HepG2 (cell line): ENCODE data around the gene PRM2. TPM values are rescaled to one million over a fixed set of nuclear protein-coding genes. Genes with fewer than 3 reads are reported as not detected.
A peak's percentile ranks its signal among the peaks of the same experiment; 100 is the strongest.

Experiments
- ARHGAP35 ChIP-seq: sonication (generic); formaldehyde crosslinking; IDR thresholded peaks from 2 replicates; pipeline ENCODE4 v1.9.0; 2022; ENCODE audit warnings: mild to moderate bottlenecking, inconsistent platforms, moderate library complexity, missing genetic modification reagents, borderline replicate concordance
- ATF7 ChIP-seq, 2 experiments: fragments of 450-650 bp in 1 of 2; sonication (generic) in 1 of 2; formaldehyde crosslinking in 1 of 2; IDR thresholded peaks; 2 replicates each; pipeline versions ENCODE4 v1.4.0 to v1.6.1; 2016 to 2020; ENCODE audit warnings: antibody characterized with exemption in 1 of 2, mild to moderate bottlenecking in 1 of 2, missing genetic modification reagents in 1 of 2
- ATF7-NPFF ChIP-seq: sonication (generic); formaldehyde crosslinking; IDR thresholded peaks from 2 replicates; pipeline ENCODE4 v1.8.1; 2023; ENCODE audit warnings: mild to moderate bottlenecking, low read depth, missing genetic modification reagents, moderate library complexity
- CBX1 ChIP-seq: IDR thresholded peaks from one replicate; pipeline ENCODE4 v1.6.1; 2016; ENCODE audit warnings: antibody characterized with exemption, low read depth
- CREBL2 ChIP-seq: sonication (generic); formaldehyde crosslinking; IDR thresholded peaks from 2 replicates; pipeline ENCODE4 v1.8.1; 2023; ENCODE audit warnings: missing genetic modification reagents, mild to moderate bottlenecking, borderline replicate concordance
- CSRNP1 ChIP-seq: sonication (generic); formaldehyde crosslinking; IDR thresholded peaks from 2 replicates; pipeline ENCODE4 v1.8.1; 2023; ENCODE audit warnings: mild to moderate bottlenecking, missing genetic modification reagents
- ETV6 ChIP-seq: sonication (generic); formaldehyde crosslinking; conservative IDR thresholded peaks from 2 replicates; pipeline ENCODE4 v1.4.0; 2020; ENCODE audit warnings: missing genetic modification reagents
- GATAD2A ChIP-seq: IDR thresholded peaks from 2 replicates; pipeline ENCODE4 v1.6.1; 2016
- GTF2F1 ChIP-seq: fragments of 150-350 bp; IDR thresholded peaks from 2 replicates; pipeline ENCODE4 v1.6.1; 2014; ENCODE audit warnings: low read length
- HOXA9 ChIP-seq: sonication (generic); formaldehyde crosslinking; IDR thresholded peaks from 2 replicates; pipeline ENCODE4 v1.8.1; 2022; ENCODE audit warnings: missing genetic modification reagents, mild to moderate bottlenecking, moderate library complexity, borderline replicate concordance
- JARID2 ChIP-seq: sonication (generic); formaldehyde crosslinking; IDR thresholded peaks from 2 replicates; pipeline ENCODE4 v1.8.1; 2023; ENCODE audit warnings: missing genetic modification reagents, inconsistent platforms; ENCODE audit not compliant: insufficient replicate concordance
- KDM5B ChIP-seq: sonication (generic); formaldehyde crosslinking; IDR thresholded peaks from 2 replicates; pipeline ENCODE4 v1.4.0; 2020; ENCODE audit warnings: missing genetic modification reagents, mild to moderate bottlenecking, borderline replicate concordance
- NFKB2 ChIP-seq: sonication (generic); formaldehyde crosslinking; IDR thresholded peaks from 2 replicates; pipeline ENCODE4 v1.4.0; 2020; ENCODE audit warnings: missing genetic modification reagents, borderline replicate concordance
- PAX8 ChIP-seq: sonication (generic); formaldehyde crosslinking; IDR thresholded peaks from 2 replicates; pipeline ENCODE4 v1.8.0; 2022; ENCODE audit warnings: mild to moderate bottlenecking, missing genetic modification reagents, borderline replicate concordance
- RAD51 ChIP-seq: fragments of 450-650 bp; IDR thresholded peaks from 2 replicates; pipeline ENCODE4 v1.6.1; 2016; ENCODE audit warnings: borderline replicate concordance
- SAFB2 ChIP-seq: sonication (generic); formaldehyde crosslinking; IDR thresholded peaks from 2 replicates; pipeline ENCODE4 v1.5.1; 2020; ENCODE audit warnings: missing genetic modification reagents, low read depth, mild to moderate bottlenecking, borderline replicate concordance
- YY1 ChIP-seq: IDR thresholded peaks from 2 replicates; pipeline ENCODE4 v1.6.1; 2011; ENCODE audit warnings: low read length, low read depth, moderate library complexity, mild to moderate bottlenecking; ENCODE audit not compliant: insufficient read depth, insufficient replicate concordance
- ZNF18 ChIP-seq: sonication (generic); formaldehyde crosslinking; IDR thresholded peaks from 2 replicates; pipeline ENCODE4 v1.8.0; 2022; ENCODE audit warnings: mild to moderate bottlenecking, missing genetic modification reagents; ENCODE audit not compliant: insufficient replicate concordance
- ZNF30 ChIP-seq: sonication (generic); formaldehyde crosslinking; IDR thresholded peaks from 2 replicates; pipeline ENCODE4 v1.5.0; 2020; ENCODE audit warnings: mild to moderate bottlenecking, missing genetic modification reagents
- ZNF33A ChIP-seq: sonication (generic); formaldehyde crosslinking; IDR thresholded peaks from 2 replicates; pipeline ENCODE4 v1.5.1; 2020; ENCODE audit warnings: missing genetic modification reagents, mild to moderate bottlenecking, moderate library complexity, borderline replicate concordance
- ZNF362 ChIP-seq: sonication (generic); formaldehyde crosslinking; IDR thresholded peaks from 2 replicates; pipeline ENCODE4 v1.4.0; 2020; ENCODE audit warnings: missing genetic modification reagents, mild to moderate bottlenecking, borderline replicate concordance
- ZNF496 ChIP-seq: sonication (generic); formaldehyde crosslinking; IDR thresholded peaks from 2 replicates; pipeline ENCODE4 v1.8.1; 2023; ENCODE audit warnings: mild to moderate bottlenecking, moderate library complexity, missing genetic modification reagents; ENCODE audit not compliant: insufficient replicate concordance
- ZNF552 ChIP-seq: sonication (generic); formaldehyde crosslinking; IDR thresholded peaks from 2 replicates; pipeline ENCODE4 v1.9.0; 2022; ENCODE audit warnings: missing genetic modification reagents, mild to moderate bottlenecking, borderline replicate concordance
- ZNF644 ChIP-seq: IDR thresholded peaks from 2 replicates; pipeline ENCODE4 v1.6.1; 2016; ENCODE audit warnings: low read depth
- polyA plus RNA-seq, 8 experiments: library from polyadenylated mRNA; depleted of rRNA in 3 of 8; stranded (reverse) in 7 of 8; unstranded in 1 of 8; fragments of >200 nt; fragmentation: Illumina TruSeq in 4 of 8; extraction: Trizol in 4 of 8; gene quantifications; 2 replicates each; pipeline versions ENCODE4 v1.2.1 to v1.2.3, GENCODE V29; 2011 to 2016; ENCODE audit warnings: low read depth in 4 of 8, missing spikeins in 1 of 8, mixed read lengths in 1 of 8; ENCODE audit not compliant: insufficient read depth in 1 of 8
- total RNA-seq, 5 experiments: library from RNA; depleted of rRNA; stranded (reverse); fragments of >200 nt; fragmentation: Illumina TruSeq; extraction: Trizol; gene quantifications; 2 replicates each; pipeline ENCODE4 v1.2.3, GENCODE V29; 2016; ENCODE audit warnings: low read depth in 1 of 5

PRM2 gene
- total and polyA plus RNA-seq, 2 of the 13 experiments (the other 11 are each of a cell fraction or from before 2014, with no cell fraction given) = 0.54 TPM; not detected in 1

GRCh38 chr16:11250786-11251524 lies 25.3 kb downstream of the PRM2 start (continued):
- no peak for TF ChIP-seq CSRNP1 (CRISPR knock-in tag)
- no peak for TF ChIP-seq SAFB2 (CRISPR knock-in tag)
- TF ChIP-seq ZNF644 = no peak
- no peak for TF ChIP-seq CREBL2 (CRISPR knock-in tag)
- TF ChIP-seq ATF7-NPFF (CRISPR knock-in tag) = no peak
- TF ChIP-seq YY1 = no peak
- TF ChIP-seq HOXA9 (CRISPR knock-in tag) = no peak
- TF ChIP-seq RAD51 = no peak
- no peak for TF ChIP-seq ZNF30
- no peak for TF ChIP-seq JARID2 (CRISPR knock-in tag)
- peak; percentile 45 for TF ChIP-seq ZNF18
- TF ChIP-seq PAX8 (CRISPR knock-in tag) = 0 out of 2 replicates have a peak, but pooled peaks have one; percentile 36
- no peak for TF ChIP-seq GATAD2A
- TF ChIP-seq CBX1 = no peak
- TF ChIP-seq GTF2F1 = no peak
- TF ChIP-seq ZNF552 (CRISPR knock-in tag) = no peak
- TF ChIP-seq KDM5B (CRISPR knock-in tag) = no peak
- no peak for TF ChIP-seq NFKB2 (CRISPR knock-in tag)
- TF ChIP-seq ZNF33A (CRISPR knock-in tag) = no peak
- TF ChIP-seq ETV6 (CRISPR knock-in tag) = no peak
- no peak for TF ChIP-seq ZNF496
- TF ChIP-seq ARHGAP35 (CRISPR knock-in tag) = no peak
- no peak for TF ChIP-seq ATF7 (IDR thresholded peaks at IDR 0.05)
- TF ChIP-seq ATF7 (CRISPR knock-in tag; IDR thresholded peaks at IDR 0.05) = no peak
- TF ChIP-seq ZNF362 (CRISPR knock-in tag) = no peak
